ENCODE results near the gene CAPN12.
"Not testable (repeated sequence)": the region's sequence is repeated elsewhere in the genome, so short reads cannot be mapped to it uniquely, and the experiment has no call there.

The CAPN12 gene

GRCh38 chr19:38781058-38781457 lies 36.8 kb upstream of the CAPN12 start:
- no peaks in the 10 kb centered on the region for H3K27me3 ChIP-seq (replicated peaks; ENCODE audit: control insufficient read depth, insufficient read depth, low read length)
- DNase-seq (ENCODE audit: extremely low read depth, insufficient read length): no peak
- H3K36me3 ChIP-seq (ENCODE audit: control insufficient read depth, insufficient read depth, low read length): no peaks in the 10 kb centered on the region
- no peak overlapping the region for H3K4me3 ChIP-seq (replicated peaks; ENCODE audit: low read depth, low read length)
- TF ChIP-seq CTCF (IDR thresholded peaks at IDR 0.05; ENCODE audit: insufficient read depth, low read length, poor library complexity, severe bottlenecking): no peak

GRCh38 chr19:38780443-38780842 lies 36.2 kb upstream of the CAPN12 start:
- Histone ChIP-seq H3K27me3 (replicated peaks; ENCODE audit: control insufficient read depth, insufficient read depth, low read length) (no peaks in the 10 kb centered on the region), H3K36me3 (ENCODE audit: control insufficient read depth, insufficient read depth, low read length) (no peaks in the 10 kb centered on the region), H3K4me3 (replicated peaks; ENCODE audit: low read depth, low read length) (no peak overlapping the region)
- TF ChIP-seq CTCF (IDR thresholded peaks at IDR 0.05; ENCODE audit: insufficient read depth, low read length, poor library complexity, severe bottlenecking): no peak
- DNase-seq (ENCODE audit: extremely low read depth, insufficient read length): no peak

- Histone ChIP-seq H3K27me3 (replicated peaks; ENCODE audit: control insufficient read depth, insufficient read depth, low read length) (no peaks in the 10 kb centered on the region), H3K36me3 (ENCODE audit: control insufficient read depth, insufficient read depth, low read length) (no peaks in the 10 kb centered on the region), H3K4me3 (replicated peaks; ENCODE audit: low read depth, low read length) (no peak overlapping the region)
- no peak for DNase-seq (ENCODE audit: extremely low read depth, insufficient read length)
- no peak for TF ChIP-seq CTCF (IDR thresholded peaks at IDR 0.05; ENCODE audit: insufficient read depth, low read length, poor library complexity, severe bottlenecking)
Measured at GRCh38 chr19:38778733-38779132, 34.5 kb upstream of the CAPN12 start.

GRCh38 chr19:38774181-38774950 lies 30.1 kb upstream of the CAPN12 start:
- Histone ChIP-seq H3K4me3 (replicated peaks; ENCODE audit: low read depth, low read length) (no peak overlapping the region), H3K27me3 (replicated peaks; ENCODE audit: control insufficient read depth, insufficient read depth, low read length) (no peaks in the 10 kb centered on the region), H3K36me3 (ENCODE audit: control insufficient read depth, insufficient read depth, low read length) (no peaks in the 10 kb centered on the region)
- TF ChIP-seq CTCF (IDR thresholded peaks at IDR 0.05; ENCODE audit: insufficient read depth, low read length, poor library complexity, severe bottlenecking): no peak
- no peak for DNase-seq (ENCODE audit: extremely low read depth, insufficient read length)

GRCh38 chr19:38773469-38774177 lies 29.3 kb upstream of the CAPN12 start, which contains the start of gene LGALS7:
Gene LGALS7, minus strand, starts transcription at chr19:38773517. Its CDS starts 25 bp downstream, at chr19:38773492.
- DNase-seq (ENCODE audit: extremely low read depth, insufficient read length): no peak
- H3K36me3 ChIP-seq (ENCODE audit: control insufficient read depth, insufficient read depth, low read length): no peaks in the 10 kb centered on the region
- no peaks in the 10 kb centered on the region for H3K27me3 ChIP-seq (replicated peaks; ENCODE audit: control insufficient read depth, insufficient read depth, low read length)
- TF ChIP-seq CTCF (IDR thresholded peaks at IDR 0.05; ENCODE audit: insufficient read depth, low read length, poor library complexity, severe bottlenecking): no peak
- H3K4me3 ChIP-seq (replicated peaks; ENCODE audit: low read depth, low read length): no peak within 1 kb of the TSS

- H3K27me3 ChIP-seq (replicated peaks; ENCODE audit: control insufficient read depth, insufficient read depth, low read length); DNase-seq (ENCODE audit: extremely low read depth, insufficient read length); H3K36me3 ChIP-seq (ENCODE audit: control insufficient read depth, insufficient read depth, low read length); H3K4me3 ChIP-seq (replicated peaks; ENCODE audit: low read depth, low read length): not testable (repeated sequence)
Measured at GRCh38 chr19:38771569-38771968, 27.3 kb upstream of the CAPN12 start.

GRCh38 chr19:38770949-38771275 lies 26.6 kb upstream of the CAPN12 start:
- H3K4me3 ChIP-seq (replicated peaks; ENCODE audit: low read depth, low read length): not testable (repeated sequence)

GRCh38 chr19:38770228-38770948 lies 26.1 kb upstream of the CAPN12 start:
- not testable (repeated sequence) for H3K27me3 ChIP-seq (replicated peaks; ENCODE audit: control insufficient read depth, insufficient read depth, low read length); DNase-seq (ENCODE audit: extremely low read depth, insufficient read length); H3K4me3 ChIP-seq (replicated peaks; ENCODE audit: low read depth, low read length); H3K36me3 ChIP-seq (ENCODE audit: control insufficient read depth, insufficient read depth, low read length)

More at GRCh38 chr19:38770949-38771275, 26.6 kb upstream of the CAPN12 start:
- not testable (repeated sequence) for DNase-seq (ENCODE audit: extremely low read depth, insufficient read length); H3K36me3 ChIP-seq (ENCODE audit: control insufficient read depth, insufficient read depth, low read length); H3K27me3 ChIP-seq (replicated peaks; ENCODE audit: control insufficient read depth, insufficient read depth, low read length)

All from GM06990 (cell line).